ENCODE results near the gene TMEM212.
A peak's percentile ranks its signal among the peaks of the same experiment; 100 is the strongest.

Gene TMEM212

GRCh38 chr3:171860830-171861535 lies 17.8 kb downstream of the TMEM212 start:
- DNase-seq = peak; percentile 59 to 73 (median 65)

- DNase-seq = no peak
Measured at GRCh38 chr3:171862392-171862791, 19.2 kb downstream of the TMEM212 start.

DNA sequence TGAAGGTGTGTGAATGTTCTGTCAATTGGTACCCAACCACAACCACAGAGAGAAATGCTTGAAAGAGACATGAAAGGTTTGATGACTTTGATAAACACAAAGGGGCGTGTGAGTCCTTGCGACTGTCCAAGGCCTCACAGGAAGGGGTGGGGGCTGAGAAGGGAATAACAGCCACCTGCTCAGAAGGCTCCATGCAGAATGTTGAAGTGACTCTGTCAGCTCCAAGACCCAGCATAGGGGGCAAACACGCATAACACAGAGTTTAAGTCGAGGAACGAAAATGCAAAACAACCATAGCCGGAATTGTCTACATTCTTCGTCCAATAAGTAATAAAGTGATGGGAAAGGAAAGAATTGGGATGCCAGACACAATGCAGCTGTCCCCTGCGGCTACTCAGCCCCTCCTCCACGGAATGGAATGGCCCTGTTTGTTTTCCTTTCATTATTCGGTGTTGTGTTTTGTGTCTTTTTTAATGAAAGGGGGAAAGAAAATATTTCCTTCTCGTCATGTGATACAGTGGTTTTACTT lies 19.9 kb downstream of the TMEM212 start:
- no peak for DNase-seq

DNA sequence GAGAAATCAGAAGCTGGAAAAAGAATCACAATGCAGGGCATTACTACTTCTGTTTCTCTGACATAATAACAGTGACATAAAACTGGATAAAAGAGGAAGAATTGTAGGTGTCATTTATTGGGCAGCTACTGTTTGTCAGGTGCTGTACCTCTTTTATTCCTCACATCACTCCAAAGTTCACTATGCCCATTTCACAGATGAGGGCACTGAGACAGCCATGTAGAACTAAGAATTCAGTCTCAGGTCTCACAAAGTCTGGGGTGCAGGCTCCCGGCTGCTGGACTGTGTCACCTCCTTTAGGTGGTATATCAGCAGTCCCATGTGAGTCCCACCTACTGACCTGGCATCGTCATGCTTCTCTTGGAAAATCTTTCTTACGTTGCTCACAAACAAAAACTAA lies 20.8 kb downstream of the TMEM212 start:
- no peak for DNase-seq

GRCh38 chr3:171865191-171865865 lies 22.2 kb downstream of the TMEM212 start:
- DNase-seq = peak in 2 of 4 experiments; percentile 29 to 45

DNA sequence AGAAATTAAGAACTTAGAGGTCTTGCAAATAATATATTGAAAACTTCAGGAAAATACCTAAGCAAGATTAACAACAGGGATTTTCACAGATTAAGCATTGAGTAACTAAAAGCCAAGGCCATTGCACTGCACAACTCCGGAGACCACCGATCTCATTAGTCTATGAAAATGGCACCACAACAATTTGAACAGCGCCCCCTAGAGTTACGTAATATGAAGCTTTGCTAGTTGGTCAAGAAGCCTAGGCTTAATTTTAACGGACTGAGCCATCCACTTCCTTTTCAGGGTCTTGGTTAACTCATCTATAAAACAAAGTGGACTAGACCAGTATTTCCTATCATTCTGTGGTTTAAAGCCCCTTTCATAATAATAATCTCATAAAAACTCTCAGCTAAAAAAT lies 24.8 kb downstream of the TMEM212 start:
- DNase-seq = peak; percentile 34 to 65 (median 45)

GRCh38 chr3:171871392-171872274 lies 28.5 kb downstream of the TMEM212 start:
- DNase-seq = peak in 2 of 4 experiments; percentile 26 to 38

GRCh38 chr3:171873580-171873979 lies 30.4 kb downstream of the TMEM212 start:
- DNase-seq = peak; percentile 50 to 81 (median 64)

GRCh38 chr3:171874251-171874681 lies 31.1 kb downstream of the TMEM212 start:
- DNase-seq = no peak

GRCh38 chr3:171874879-171875278 lies 31.7 kb downstream of the TMEM212 start:
- no peak for DNase-seq

DNA sequence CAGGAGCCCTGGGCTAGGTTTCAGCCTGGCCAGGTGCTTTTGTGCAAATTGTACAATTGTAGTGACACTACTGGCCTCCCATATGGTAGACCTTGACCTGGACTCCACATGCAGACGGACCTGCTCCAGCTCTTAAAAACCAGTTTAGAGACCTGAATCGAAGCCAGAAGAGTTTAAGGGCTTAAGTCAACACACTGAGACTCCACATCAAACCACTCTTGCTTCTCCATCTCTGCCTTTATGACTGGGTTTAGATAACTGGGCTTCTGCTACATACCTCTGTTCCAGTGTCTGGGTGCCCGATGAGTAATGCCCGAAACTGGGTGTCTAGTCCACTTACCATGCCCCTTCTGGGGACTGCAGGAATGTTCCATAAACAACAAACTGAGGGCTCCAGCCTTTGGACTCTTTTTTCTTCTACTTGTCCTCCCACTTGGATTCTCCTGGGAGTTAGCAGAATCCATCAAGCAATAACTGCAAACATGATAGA lies 32.8 kb downstream of the TMEM212 start:
- DNase-seq = no peak

- DNase-seq = no peak
Measured at GRCh38 chr3:171876680-171877147, 33.6 kb downstream of the TMEM212 start.

GRCh38 chr3:171878461-171879225 lies 35.5 kb downstream of the TMEM212 start:
- peak in 3 of 4 experiments; percentile 31 to 48 (median 34) for DNase-seq

- no peak for DNase-seq
Measured at GRCh38 chr3:171879472-171879871, 36.3 kb downstream of the TMEM212 start.

GRCh38 chr3:171880101-171880870 lies 37.1 kb downstream of the TMEM212 start:
- DNase-seq = no peak

DNA sequence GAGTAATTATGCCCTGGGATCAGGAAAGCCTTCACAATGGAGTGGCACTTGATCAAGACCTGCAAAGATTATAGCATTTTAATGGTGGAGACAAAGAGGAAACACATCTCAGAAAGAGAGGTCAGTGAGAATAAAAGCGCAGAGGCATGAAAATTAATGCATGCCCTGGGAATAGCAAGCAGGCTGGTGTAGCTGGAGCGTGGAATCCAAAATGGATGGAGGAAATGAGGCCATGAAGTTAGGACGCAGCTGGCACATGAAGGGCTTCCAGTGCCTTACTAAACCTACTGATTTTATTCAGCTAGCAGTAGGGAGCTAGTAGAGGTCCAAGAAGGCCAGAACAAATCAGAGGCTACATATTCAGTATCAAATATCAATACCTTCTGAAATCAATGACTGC lies 38.1 kb downstream of the TMEM212 start:
- DNase-seq = no peak

DNA sequence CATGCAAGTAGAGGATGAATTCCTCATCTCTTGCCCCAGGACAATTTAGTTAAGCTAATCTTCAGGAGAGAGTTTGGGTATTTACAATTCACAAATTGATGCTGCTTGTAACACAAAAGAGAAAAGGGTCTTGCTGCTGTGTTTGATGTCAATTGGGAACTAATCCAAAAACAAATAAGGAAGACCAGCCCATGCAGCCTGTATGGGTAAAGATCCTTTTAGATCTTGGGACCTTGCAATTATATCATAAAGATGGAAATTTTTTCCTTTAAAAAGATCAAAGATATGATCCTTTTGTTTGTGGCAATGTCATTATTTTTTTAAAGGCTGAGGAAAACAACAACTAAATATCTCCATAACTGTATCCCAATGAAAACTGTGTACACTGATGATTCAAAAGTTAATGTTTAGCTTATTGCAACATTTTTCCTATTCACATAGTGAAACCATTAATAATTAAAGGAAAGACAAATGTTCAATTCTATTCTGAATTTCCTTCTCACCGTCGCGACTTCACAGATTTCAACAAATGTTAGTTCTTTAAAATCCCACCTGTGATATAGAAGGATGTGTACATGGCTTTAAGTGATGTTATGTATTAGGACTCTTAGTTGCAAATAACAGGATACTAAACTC lies 40.2 kb downstream of the TMEM212 start:
- DNase-seq = no peak

DNA sequence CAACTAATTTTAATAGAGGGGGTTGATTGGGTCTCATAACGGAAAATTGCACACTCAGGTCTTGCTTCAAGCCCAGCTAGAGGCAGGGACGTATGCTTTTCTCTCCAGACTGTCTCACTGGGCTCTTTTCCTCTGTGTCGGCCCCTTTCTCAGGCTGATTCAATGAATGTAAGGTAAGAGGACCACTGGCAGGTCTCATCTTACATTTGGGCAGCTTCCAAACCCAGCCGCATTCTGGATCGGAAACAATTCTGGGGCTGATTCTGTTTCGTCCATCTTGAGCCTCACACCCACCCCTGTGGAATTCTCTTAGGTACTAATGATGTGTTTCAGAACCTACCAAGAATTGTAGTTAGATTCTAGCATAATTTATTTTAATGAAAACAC lies 40.7 kb downstream of the TMEM212 start:
- no peak for DNase-seq

DNA sequence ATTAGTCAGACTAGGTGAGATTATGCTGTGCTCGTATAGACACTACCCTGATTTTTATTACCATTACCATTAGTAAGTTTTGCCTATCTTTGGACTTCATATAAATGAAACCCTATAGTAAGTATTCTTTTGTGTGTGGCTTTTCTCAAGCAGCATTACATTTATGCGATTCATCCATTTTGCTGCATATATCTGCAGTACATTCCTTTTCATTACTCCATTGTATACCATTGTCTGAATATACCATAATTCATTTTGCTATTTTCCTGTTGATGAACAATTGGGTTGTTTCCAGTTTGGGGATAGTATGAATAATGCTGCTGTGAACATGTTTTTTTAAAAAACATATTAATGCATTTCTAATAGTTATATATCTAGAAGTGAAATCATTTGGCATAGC lies 45.3 kb downstream of the TMEM212 start:
- no peak for DNase-seq

DNA sequence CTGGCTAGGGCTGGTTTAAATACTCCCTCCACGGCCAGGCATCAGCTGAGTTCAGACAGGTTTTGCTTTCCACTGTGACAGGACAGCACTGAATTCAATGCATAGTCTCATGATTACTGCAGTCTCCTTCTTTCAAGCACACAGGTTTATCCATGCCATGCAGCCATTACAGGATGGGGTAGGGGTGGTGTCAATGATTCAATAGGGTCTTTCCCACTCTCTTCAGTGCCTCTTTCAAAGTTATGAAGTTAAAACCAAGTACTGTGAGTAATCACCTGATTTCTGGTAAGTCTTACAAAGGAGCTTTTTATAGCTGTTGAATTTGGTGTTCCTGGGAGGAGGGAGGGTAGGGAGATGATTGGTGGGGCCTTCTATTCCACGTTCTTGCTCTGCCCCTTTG lies 47.2 kb downstream of the TMEM212 start:
- no peak for DNase-seq

- DNase-seq = no peak
Measured at GRCh38 chr3:171892457-171892856, 49.3 kb downstream of the TMEM212 start.

Data from suppressor macrophage (primary cell).